ENCODE data around the gene MINK1. TPM values are rescaled to one million over a fixed set of nuclear protein-coding genes. Genes with fewer than 3 reads are reported as not detected.

The MINK1 gene
- total RNA-seq, 2 donors from 2014 or later, result 72.4 to 98.2 TPM

- Mint-ChIP-seq H3K36me3 (peaks cover 38% of the 10 kb centered on the region), H3K27me3 (no peaks in the 10 kb centered on the region), H3K9me3 (no peaks in the 10 kb centered on the region), H3K27ac (peak overlapping the region; percentile 95 to 96), H3K4me3 (peak overlapping the region; percentile 100), H3K4me1 (ENCODE audit: low read depth in 2 of 2) (peaks cover 59 to 68% of the 10 kb centered on the region in 2 donors)
- DNase-seq (ENCODE audit: low spot score) (no peak), ATAC-seq (no peak)
Observed at GRCh38 chr17:4947010-4947410, 113.9 kb downstream of the MINK1 start.

Other genes starting within 250 kb of the MINK1 start
- not detected for gene SMTNL2, start 248.8 kb upstream of the MINK1 start, total RNA-seq
- gene ALOX15, start 191.7 kb upstream of the MINK1 start, total RNA-seq, result not detected
- 100 to 1,000 TPM in 1 of 2 donors, 10 to 100 TPM in 1; 76.9 to 161 TPM for gene PELP1, start 129.2 kb upstream of the MINK1 start, total RNA-seq
- gene ARRB2, start 122.7 kb upstream of the MINK1 start, total RNA-seq, result 100 to 1,000 TPM; 834 to 935 TPM
- gene MED11, start 101.9 kb upstream of the MINK1 start, total RNA-seq, result 10 to 100 TPM; 27.2 to 34.6 TPM
- gene ZMYND15, start 93.5 kb upstream of the MINK1 start, total RNA-seq, result 1 to 10 TPM; 1.0 to 2.3 TPM
- gene CXCL16, start 93.4 kb upstream of the MINK1 start, total RNA-seq, result 10 to 100 TPM; 22.6 to 46.3 TPM
- not detected for gene TM4SF5, start 61.5 kb upstream of the MINK1 start, total RNA-seq
- gene VMO1, start 47.0 kb upstream of the MINK1 start, total RNA-seq, result 10 to 100 TPM in 1 of 2 donors, 1 to 10 TPM in 1; 4.5 to 15.4 TPM
- under 1 TPM in 1 of 2 donors, not detected in 1; 0.38 TPM for gene GLTPD2, start 44.4 kb upstream of the MINK1 start, total RNA-seq
- gene PSMB6, start 37.2 kb upstream of the MINK1 start, total RNA-seq, result 100 to 1,000 TPM; 145 to 174 TPM
- 10 to 100 TPM; 38.4 to 46.9 TPM for gene PLD2, start 26.2 kb upstream of the MINK1 start, total RNA-seq
- gene C17orf107, start 66.2 kb downstream of the MINK1 start, total RNA-seq, result 1 to 10 TPM; 1.3 to 2.3 TPM
- 1 to 10 TPM; 3.9 to 7.6 TPM for gene CHRNE, start 69.8 kb downstream of the MINK1 start, total RNA-seq
- gene GP1BA, start 98.9 kb downstream of the MINK1 start, total RNA-seq, result under 1 TPM in 1 of 2 donors, not detected in 1; 0.12 TPM
- 10 to 100 TPM; 85.9 to 91.6 TPM for gene SLC25A11, start 106.7 kb downstream of the MINK1 start, total RNA-seq
- 100 to 1,000 TPM; 144 to 150 TPM for gene RNF167, start 106.9 kb downstream of the MINK1 start, total RNA-seq
- 1,000 to 10,000 TPM; 1,741 to 1,743 TPM for gene PFN1, start 115.2 kb downstream of the MINK1 start, total RNA-seq
- gene ENO3, start 117.8 kb downstream of the MINK1 start, total RNA-seq, result 10 to 100 TPM in 1 of 2 donors, 1 to 10 TPM in 1; 8.7 to 26.1 TPM
- gene SPAG7, start 134.5 kb downstream of the MINK1 start, total RNA-seq, result 10 to 100 TPM; 51.4 to 71.9 TPM
- gene CAMTA2, start 154.3 kb downstream of the MINK1 start, total RNA-seq, result 10 to 100 TPM; 51.0 to 87.9 TPM
- gene INCA1, start 164.2 kb downstream of the MINK1 start, total RNA-seq, result under 1 TPM; 0.31 to 0.56 TPM
- 10 to 100 TPM; 39.4 to 80.3 TPM for gene KIF1C, start 164.6 kb downstream of the MINK1 start, total RNA-seq
- gene SLC52A1, start 202.1 kb downstream of the MINK1 start, total RNA-seq, result not detected
- 1 to 10 TPM; 2.0 to 4.9 TPM for gene ZFP3, start 245.1 kb downstream of the MINK1 start, total RNA-seq

All from natural killer cell treated with Interleukin-12 subunit alpha and Interleukin-12 subunit beta and Interleukin-15 and Interleukin-18, amount 100 ng/mL, for 72 hours (primary cell).